GM12801 (cell line): ENCODE results near the gene PAX1.

Source experiments
- TF ChIP-seq, protein P1 (sequence below): IDR thresholded peaks from one replicate; pipeline ENCODE4 v1.5.1; 2011; ENCODE audit warnings: control low read depth; ENCODE audit not compliant: insufficient read length; ENCODE audit errors: extremely low read depth

PAX1 gene

GRCh38 chr20:21719592-21720214 lies 14.2 kb downstream of the PAX1 start:
- TF ChIP-seq, protein P1, sequence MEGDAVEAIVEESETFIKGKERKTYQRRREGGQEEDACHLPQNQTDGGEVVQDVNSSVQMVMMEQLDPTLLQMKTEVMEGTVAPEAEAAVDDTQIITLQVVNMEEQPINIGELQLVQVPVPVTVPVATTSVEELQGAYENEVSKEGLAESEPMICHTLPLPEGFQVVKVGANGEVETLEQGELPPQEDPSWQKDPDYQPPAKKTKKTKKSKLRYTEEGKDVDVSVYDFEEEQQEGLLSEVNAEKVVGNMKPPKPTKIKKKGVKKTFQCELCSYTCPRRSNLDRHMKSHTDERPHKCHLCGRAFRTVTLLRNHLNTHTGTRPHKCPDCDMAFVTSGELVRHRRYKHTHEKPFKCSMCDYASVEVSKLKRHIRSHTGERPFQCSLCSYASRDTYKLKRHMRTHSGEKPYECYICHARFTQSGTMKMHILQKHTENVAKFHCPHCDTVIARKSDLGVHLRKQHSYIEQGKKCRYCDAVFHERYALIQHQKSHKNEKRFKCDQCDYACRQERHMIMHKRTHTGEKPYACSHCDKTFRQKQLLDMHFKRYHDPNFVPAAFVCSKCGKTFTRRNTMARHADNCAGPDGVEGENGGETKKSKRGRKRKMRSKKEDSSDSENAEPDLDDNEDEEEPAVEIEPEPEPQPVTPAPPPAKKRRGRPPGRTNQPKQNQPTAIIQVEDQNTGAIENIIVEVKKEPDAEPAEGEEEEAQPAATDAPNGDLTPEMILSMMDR, result no peak

DNA sequence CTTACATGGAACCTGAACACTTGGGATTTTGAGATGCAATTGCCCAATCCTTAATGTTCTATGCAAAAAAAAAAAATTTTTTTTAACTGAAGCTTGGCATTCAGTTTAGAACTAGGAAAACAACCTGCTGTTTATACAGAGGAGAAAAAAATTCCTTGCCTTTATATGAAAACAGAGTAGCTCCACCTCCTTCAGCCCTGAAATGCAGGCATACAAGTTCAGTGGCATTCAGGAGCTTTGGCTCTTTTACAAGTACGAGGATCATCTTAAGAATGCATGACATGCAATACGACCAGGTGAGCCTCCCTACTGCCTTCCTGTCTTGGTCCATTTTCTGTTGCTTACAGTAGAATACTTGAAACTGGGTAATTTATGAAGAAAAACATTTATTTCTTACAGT lies 20.4 kb downstream of the PAX1 start:
- TF ChIP-seq, protein P1, result no peak

- TF ChIP-seq, protein P1, result no peak
Measured at GRCh38 chr20:21729316-21729715, 23.9 kb downstream of the PAX1 start.

GRCh38 chr20:21739161-21739560 lies 33.7 kb downstream of the PAX1 start:
- TF ChIP-seq, protein P1, result no peak

- TF ChIP-seq, protein P1, result no peak
Measured at GRCh38 chr20:21739682-21740081, 34.2 kb downstream of the PAX1 start.

DNA sequence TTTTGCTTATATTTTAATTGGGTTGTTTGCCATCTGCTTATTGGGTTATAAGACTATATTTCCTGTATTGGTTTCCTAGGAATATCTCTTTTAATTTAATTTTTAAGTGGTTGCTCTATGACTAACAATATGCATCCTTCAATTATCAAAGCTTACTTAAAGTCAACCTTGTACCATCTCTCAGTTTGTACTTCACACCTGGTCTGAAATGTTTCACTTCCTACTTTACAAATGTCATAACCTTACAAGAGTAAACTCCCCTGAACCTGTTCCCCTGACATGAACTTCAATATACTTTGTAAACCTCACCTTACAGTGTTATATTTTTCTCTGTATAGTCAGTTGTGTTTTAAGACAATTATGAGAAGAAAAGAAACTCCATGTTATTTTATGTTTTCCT lies 35.8 kb downstream of the PAX1 start:
- TF ChIP-seq, protein P1, result no peak

DNA sequence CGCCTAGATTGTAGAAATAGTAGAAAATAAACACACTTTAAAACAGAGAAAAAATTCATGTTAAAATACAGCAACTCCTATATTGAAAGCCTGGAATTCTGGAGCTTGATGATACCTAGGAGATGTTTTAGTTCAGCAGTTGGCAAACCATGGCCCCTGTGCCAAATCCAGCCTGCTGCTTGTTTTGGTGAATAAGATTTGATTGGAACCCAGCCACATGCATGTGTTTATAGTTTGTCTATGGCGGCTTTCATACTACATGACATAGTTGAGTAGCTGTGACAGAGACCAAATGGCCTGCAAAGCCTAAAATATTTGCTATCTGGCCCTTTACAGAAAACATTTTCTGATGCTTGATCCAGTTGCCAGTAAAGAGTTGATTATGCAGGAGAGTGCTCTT lies 57.2 kb downstream of the PAX1 start:
- TF ChIP-seq, protein P1, result no peak
